ENCODE measurements around the gene KAT2A.
A peak's percentile ranks its signal among the peaks of the same experiment; 100 is the strongest.

Gene KAT2A

GRCh38 chr17:42118545-42118944 lies 2.6 kb downstream of the KAT2A start (continued):
- TF ChIP-seq TSHZ2 (CRISPR knock-in tag; IDR thresholded peaks at IDR 0.05) (no peak), GLIS3 (CRISPR knock-in tag; IDR thresholded peaks at IDR 0.05) (no peak), ZFP3 (CRISPR knock-in tag; IDR thresholded peaks at IDR 0.05) (no peak), ZNF565 (CRISPR knock-in tag; conservative IDR thresholded peaks at IDR 0.05; ENCODE audit: low read depth) (no peak), TCF4 (CRISPR knock-in tag; IDR thresholded peaks at IDR 0.05; ENCODE audit: borderline replicate concordance) (no peak), TOX (CRISPR knock-in tag; IDR thresholded peaks at IDR 0.05; ENCODE audit: borderline replicate concordance) (no peak), ZNF8 (CRISPR knock-in tag; IDR thresholded peaks at IDR 0.05) (no peak)

- TF ChIP-seq OSR1 (CRISPR knock-in tag; IDR thresholded peaks at IDR 0.05) (no peak), CREB5 (CRISPR knock-in tag; IDR thresholded peaks at IDR 0.05; ENCODE audit: low read depth) (no peak), GLIS3 (CRISPR knock-in tag; IDR thresholded peaks at IDR 0.05) (no peak), ZNF8 (CRISPR knock-in tag; IDR thresholded peaks at IDR 0.05) (no peak), TOX (CRISPR knock-in tag; IDR thresholded peaks at IDR 0.05; ENCODE audit: borderline replicate concordance) (no peak), ZNF565 (CRISPR knock-in tag; conservative IDR thresholded peaks at IDR 0.05; ENCODE audit: low read depth) (no peak), CSRNP3 (CRISPR knock-in tag; IDR thresholded peaks at IDR 0.05) (no peak), ZFP30 (CRISPR knock-in tag; IDR thresholded peaks at IDR 0.05) (no peak), PPARA (CRISPR knock-in tag; IDR thresholded peaks at IDR 0.05; ENCODE audit: borderline replicate concordance) (no peak), ISL1 (CRISPR knock-in tag; IDR thresholded peaks at IDR 0.05) (no peak), ZNF70 (CRISPR knock-in tag; IDR thresholded peaks at IDR 0.05) (no peak)
- no peak for ATAC-seq
These were observed 3.0 kb downstream of the KAT2A start for GRCh38 chr17:42118126-42118510.

- TF ChIP-seq BACH2 (CRISPR knock-in tag; IDR thresholded peaks at IDR 0.05; ENCODE audit: borderline replicate concordance) (no peak), TSHZ2 (CRISPR knock-in tag; IDR thresholded peaks at IDR 0.05) (no peak), CSDC2 (CRISPR knock-in tag; IDR thresholded peaks at IDR 0.05) (no peak), ISL1 (CRISPR knock-in tag; IDR thresholded peaks at IDR 0.05) (no peak), OSR1 (CRISPR knock-in tag; IDR thresholded peaks at IDR 0.05) (no peak)
- ATAC-seq: no peak
These were observed 3.6 kb downstream of the KAT2A start for GRCh38 chr17:42117397-42118125.

- no peak for TF ChIP-seq ZNF8 (CRISPR knock-in tag; IDR thresholded peaks at IDR 0.05)
- TF ChIP-seq CSDC2 (CRISPR knock-in tag; IDR thresholded peaks at IDR 0.05): no peak
- TF ChIP-seq ZNF565 (CRISPR knock-in tag; conservative IDR thresholded peaks at IDR 0.05; ENCODE audit: low read depth): no peak
- no peak for TF ChIP-seq ISL1 (CRISPR knock-in tag; IDR thresholded peaks at IDR 0.05)
- TF ChIP-seq POU6F1 (CRISPR knock-in tag; IDR thresholded peaks at IDR 0.05; ENCODE audit: borderline replicate concordance, low read depth): no peak
- TF ChIP-seq CSRNP3 (CRISPR knock-in tag; IDR thresholded peaks at IDR 0.05): no peak
- no peak for TF ChIP-seq ZFP3 (CRISPR knock-in tag; IDR thresholded peaks at IDR 0.05)
- TF ChIP-seq PPARA (CRISPR knock-in tag; IDR thresholded peaks at IDR 0.05; ENCODE audit: borderline replicate concordance): no peak
- ATAC-seq: peak; percentile 63
These were observed 4.3 kb downstream of the KAT2A start for GRCh38 chr17:42116705-42117396.
